NCI-H460 (cell line): ENCODE data around the gene DERL3. TPM values are rescaled to one million over a fixed set of nuclear protein-coding genes. Genes with fewer than 3 reads are reported as not detected.

Source experiments
- DNase-seq: peaks from one replicate; pipeline ENCODE4 v3.0.0-alpha.2; 2016; ENCODE audit warnings: low read depth; ENCODE audit errors: extremely low read depth
- total RNA-seq: library from RNA; depleted of rRNA; stranded (reverse); fragments of >200 nt; shearing (Covaris generic); gene quantifications from 2 replicates; pipeline ENCODE4 v1.2.3, GENCODE V29; 2014

Gene DERL3
- total RNA-seq, 1 experiment from 2014 or later = 0.59 TPM

- DNase-seq = no peak
Measured at GRCh38 chr22:23815541-23816155, 23.2 kb downstream of the DERL3 start.

- DNase-seq = no peak
Measured at GRCh38 chr22:23812378-23812777, 26.4 kb downstream of the DERL3 start.

GRCh38 chr22:23806837-23807236 is 32.0 kb downstream of the DERL3 start:
- DNase-seq = no peak

- no peak for DNase-seq
Measured at GRCh38 chr22:23804781-23805291, 34.0 kb downstream of the DERL3 start.

- DNase-seq = no peak
Measured at GRCh38 chr22:23803001-23803819, 35.6 kb downstream of the DERL3 start.

- DNase-seq = no peak
Measured at GRCh38 chr22:23801886-23802377, 36.9 kb downstream of the DERL3 start.

- no peak for DNase-seq
Measured at GRCh38 chr22:23801238-23801821, 37.5 kb downstream of the DERL3 start.

- DNase-seq = no peak
Measured at GRCh38 chr22:23800297-23801237, 38.2 kb downstream of the DERL3 start.

GRCh38 chr22:23796461-23796860 is 42.3 kb downstream of the DERL3 start:
- no peak for DNase-seq

GRCh38 chr22:23793326-23793725 is 45.5 kb downstream of the DERL3 start:
- DNase-seq = no peak

GRCh38 chr22:23791738-23792645 is 46.8 kb downstream of the DERL3 start:
- no peak for DNase-seq

GRCh38 chr22:23790819-23791737 is 47.7 kb downstream of the DERL3 start:
- no peak for DNase-seq

GRCh38 chr22:23789638-23790037 is 49.2 kb downstream of the DERL3 start:
- no peak for DNase-seq

GRCh38 chr22:23789121-23789520 is 49.7 kb downstream of the DERL3 start:
- no peak for DNase-seq

- no peak for DNase-seq
Measured at GRCh38 chr22:23787910-23788309, 50.9 kb downstream of the DERL3 start.

- no peak for DNase-seq
Measured at GRCh38 chr22:23787600-23787896, 51.3 kb downstream of the DERL3 start.

- peak; percentile 63 for DNase-seq
Measured at GRCh38 chr22:23786752-23787599, 51.8 kb downstream of the DERL3 start, which contains the start of gene SMARCB1. Gene SMARCB1 (plus strand): TSS chr22:23786966. CDS start chr22:23787170, 204 bp downstream.
